22Rv1 (cell line): ENCODE data around the gene C1QTNF9.

Experiments used
- CTCF ChIP-seq: fragments of 450-650 bp; IDR thresholded peaks from 2 replicates; pipeline ENCODE4 v1.5.1; 2017; ENCODE audit warnings: mild to moderate bottlenecking
- ZFX ChIP-seq: fragments of 450-650 bp; IDR thresholded peaks from 2 replicates; pipeline ENCODE4 v1.6.1; 2017; ENCODE audit warnings: antibody characterized with exemption, borderline replicate concordance

DNA sequence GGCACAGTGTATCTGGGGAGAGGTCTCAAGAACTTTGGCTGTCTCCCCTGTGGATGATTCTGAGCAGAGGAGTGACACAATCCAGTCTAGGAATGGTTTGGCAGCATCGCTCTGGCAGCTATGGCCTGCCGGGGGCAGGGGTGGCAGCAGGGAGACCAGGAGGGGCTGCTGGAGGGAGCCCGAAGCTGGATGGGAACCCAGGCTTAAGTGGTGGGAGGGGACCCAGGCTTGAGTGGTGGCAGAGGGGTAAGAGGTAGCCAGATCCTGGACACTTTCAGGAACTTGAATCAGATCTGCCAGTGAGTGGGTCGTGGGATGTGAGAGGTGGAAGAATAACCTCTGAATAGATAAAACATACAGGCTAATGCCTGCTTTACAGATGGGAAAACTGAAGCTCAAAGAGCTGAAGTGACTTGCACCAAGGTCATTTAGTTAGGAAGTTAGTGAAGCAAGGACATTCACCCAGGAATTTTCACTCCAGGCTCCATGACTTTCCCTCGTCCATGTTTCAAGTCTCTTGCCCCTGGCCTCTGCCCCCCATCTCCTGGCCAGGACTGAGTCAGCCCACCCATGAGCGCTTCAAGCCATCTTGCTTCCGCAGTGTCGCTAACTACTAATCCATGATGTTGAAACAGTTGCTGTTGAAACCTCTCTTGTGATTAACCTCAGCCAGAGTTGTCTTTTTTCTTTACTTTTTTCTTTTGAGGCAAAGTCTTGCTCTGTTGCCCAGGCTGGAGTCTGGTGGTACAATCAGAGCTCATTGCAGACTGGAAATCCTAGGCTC lies 29.9 kb upstream of the C1QTNF9 start:
- TF ChIP-seq CTCF (no peak), ZFX (no peak)
